ENCODE data around the gene PON3. TPM values are rescaled to one million over a fixed set of nuclear protein-coding genes. Genes with fewer than 3 reads are reported as not detected.
A peak's percentile ranks its signal among the peaks of the same experiment; 100 is the strongest.

PON3 gene
- total RNA-seq, 1 donor from 2014 or later: 36.4 TPM

DNA sequence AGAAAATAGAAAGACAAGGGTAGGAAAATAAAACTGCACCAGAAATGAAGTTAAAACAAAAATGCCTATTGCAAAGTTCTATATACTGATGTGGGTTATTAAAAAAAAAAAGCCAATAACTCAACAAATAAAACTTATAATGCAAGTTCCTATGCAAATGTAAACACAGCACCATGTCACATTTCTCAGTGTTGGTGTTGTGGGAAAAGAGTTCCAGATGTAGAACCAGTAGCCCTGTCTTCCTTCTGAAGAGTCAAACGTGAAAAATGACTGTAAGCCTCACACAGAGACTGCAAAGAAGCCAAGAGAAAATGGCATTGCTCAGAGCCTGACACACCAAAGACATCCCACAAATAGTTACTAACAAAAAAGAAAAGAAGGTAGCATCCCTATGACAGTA lies 28.5 kb upstream of the PON3 start:
- no peak for DNase-seq
- H3K4me1 ChIP-seq: peaks cover 8% of the 10 kb centered on the region
- H3K4me3 ChIP-seq: no peak overlapping the region
- no peak overlapping the region for H3K27ac ChIP-seq
- no peaks in the 10 kb centered on the region for H3K36me3 ChIP-seq
- intact Hi-C loops (cut with DNase I): no loop called here
- no peaks in the 10 kb centered on the region for H3K27me3 ChIP-seq
- no peaks in the 10 kb centered on the region for H3K9me3 ChIP-seq
- TF ChIP-seq, protein P1, sequence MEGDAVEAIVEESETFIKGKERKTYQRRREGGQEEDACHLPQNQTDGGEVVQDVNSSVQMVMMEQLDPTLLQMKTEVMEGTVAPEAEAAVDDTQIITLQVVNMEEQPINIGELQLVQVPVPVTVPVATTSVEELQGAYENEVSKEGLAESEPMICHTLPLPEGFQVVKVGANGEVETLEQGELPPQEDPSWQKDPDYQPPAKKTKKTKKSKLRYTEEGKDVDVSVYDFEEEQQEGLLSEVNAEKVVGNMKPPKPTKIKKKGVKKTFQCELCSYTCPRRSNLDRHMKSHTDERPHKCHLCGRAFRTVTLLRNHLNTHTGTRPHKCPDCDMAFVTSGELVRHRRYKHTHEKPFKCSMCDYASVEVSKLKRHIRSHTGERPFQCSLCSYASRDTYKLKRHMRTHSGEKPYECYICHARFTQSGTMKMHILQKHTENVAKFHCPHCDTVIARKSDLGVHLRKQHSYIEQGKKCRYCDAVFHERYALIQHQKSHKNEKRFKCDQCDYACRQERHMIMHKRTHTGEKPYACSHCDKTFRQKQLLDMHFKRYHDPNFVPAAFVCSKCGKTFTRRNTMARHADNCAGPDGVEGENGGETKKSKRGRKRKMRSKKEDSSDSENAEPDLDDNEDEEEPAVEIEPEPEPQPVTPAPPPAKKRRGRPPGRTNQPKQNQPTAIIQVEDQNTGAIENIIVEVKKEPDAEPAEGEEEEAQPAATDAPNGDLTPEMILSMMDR (IDR thresholded peaks at IDR 0.05): no peak
- ATAC-seq: no peak

DNA sequence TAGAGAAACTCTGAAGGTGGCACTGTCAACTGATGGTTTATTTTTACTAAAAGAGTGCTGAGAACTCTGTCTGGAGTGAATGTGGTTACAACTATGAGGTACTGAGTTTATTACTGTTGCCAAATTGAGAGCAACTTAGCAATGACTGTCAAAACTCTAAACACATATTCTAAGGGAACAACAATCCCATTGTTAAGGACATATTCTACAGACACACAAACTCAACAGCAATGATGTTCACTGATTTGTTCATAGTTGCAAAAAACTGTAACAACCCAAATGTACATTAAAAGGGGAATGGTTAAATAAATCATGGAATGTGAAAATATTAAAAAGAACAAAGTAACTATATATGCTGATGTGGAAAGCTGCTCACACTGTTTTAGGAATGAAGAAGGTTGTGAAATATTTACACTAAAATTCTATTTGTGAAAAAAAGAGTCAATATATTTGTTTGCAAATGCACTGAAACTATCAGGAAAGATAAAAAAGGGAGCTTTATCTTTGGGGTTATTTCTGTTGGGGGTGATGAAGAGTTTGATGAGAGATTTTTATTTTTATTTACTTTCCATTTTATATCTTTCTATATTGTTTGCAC lies 25.8 kb upstream of the PON3 start:
- ATAC-seq: no peak
- Histone ChIP-seq H3K27ac (no peak overlapping the region), H3K36me3 (no peaks in the 10 kb centered on the region), H3K9me3 (no peaks in the 10 kb centered on the region), H3K4me1 (peaks cover 13% of the 10 kb centered on the region), H3K4me3 (no peak overlapping the region), H3K27me3 (no peaks in the 10 kb centered on the region)
- DNase-seq: no peak
- intact Hi-C loops (cut with DNase I): no loop called here
- TF ChIP-seq, protein P1 (IDR thresholded peaks at IDR 0.05): no peak

DNA sequence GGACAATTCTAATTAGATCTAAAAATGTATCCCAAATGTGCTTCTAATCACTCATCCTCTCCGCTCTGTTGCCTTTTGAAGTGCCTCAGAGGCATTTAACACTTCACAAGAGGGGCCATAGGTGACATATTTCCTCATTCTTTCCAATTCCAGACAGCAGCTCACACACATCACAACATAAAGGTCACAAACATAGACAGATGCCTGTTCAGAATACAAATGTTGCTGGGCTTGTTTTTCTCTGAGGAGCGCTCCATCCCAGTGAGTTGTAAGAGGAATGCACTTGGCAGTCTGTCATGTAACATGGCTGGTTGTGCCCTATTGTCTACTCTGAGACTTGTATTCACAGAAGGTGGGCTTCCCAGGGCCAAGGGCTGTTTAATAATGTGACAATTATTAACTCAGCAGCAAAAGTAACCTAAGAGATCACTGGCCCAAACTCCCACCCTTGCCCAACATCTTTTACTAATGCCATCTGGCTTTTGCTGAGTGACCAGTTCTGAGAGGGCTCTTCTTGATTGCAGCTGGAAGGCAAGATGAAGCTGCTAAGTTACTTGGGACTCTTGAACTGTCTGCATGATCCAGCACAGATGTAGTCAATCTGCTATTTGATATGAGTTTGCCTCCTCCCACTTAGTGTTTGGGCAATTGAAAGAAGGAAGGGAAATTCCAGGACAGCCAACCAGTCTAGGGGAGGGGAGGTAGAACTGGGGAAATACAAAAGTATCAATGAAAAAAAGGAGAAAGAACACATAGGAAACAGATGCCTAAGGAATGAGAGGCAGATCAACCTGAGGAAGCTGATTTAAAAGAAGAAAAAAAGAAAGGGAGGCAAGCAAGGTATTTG lies 25.0 kb upstream of the PON3 start:
- intact Hi-C loops (cut with DNase I): no loop called here
- peak overlapping the region; percentile 17 for H3K27ac ChIP-seq
- H3K4me1 ChIP-seq: peaks cover 13% of the 10 kb centered on the region
- H3K9me3 ChIP-seq: no peaks in the 10 kb centered on the region
- H3K27me3 ChIP-seq: no peaks in the 10 kb centered on the region
- peaks cover 3% of the 10 kb centered on the region for H3K36me3 ChIP-seq
- DNase-seq (no peak), ATAC-seq (peak; percentile 73)
- TF ChIP-seq, protein P1 (IDR thresholded peaks at IDR 0.05): no peak
- no peak overlapping the region for H3K4me3 ChIP-seq

DNA sequence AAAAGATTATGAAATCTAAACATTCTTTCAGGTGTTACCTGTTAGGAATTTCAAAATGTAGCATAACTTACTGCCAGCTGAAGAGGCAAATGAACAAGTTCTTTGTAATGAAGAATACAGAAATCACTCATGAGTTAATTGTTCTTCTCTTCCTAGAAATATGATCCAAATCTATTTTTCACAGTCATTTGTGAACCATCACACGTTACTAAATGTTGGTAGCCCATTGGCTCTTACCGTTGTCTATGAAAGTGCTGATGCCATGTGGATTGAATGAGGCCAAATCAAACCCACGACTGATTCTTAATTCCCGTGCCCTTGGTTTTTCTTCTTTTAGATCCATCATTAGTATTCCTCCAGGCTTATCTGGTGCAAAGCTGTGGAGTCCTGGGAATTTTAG lies 15.9 kb upstream of the PON3 start:
- Histone ChIP-seq H3K27me3 (no peaks in the 10 kb centered on the region), H3K4me1 (no peaks in the 10 kb centered on the region), H3K27ac (no peak overlapping the region), H3K9me3 (no peaks in the 10 kb centered on the region), H3K4me3 (no peak overlapping the region), H3K36me3 (peaks cover 70% of the 10 kb centered on the region)
- TF ChIP-seq, protein P1 (IDR thresholded peaks at IDR 0.05): no peak
- intact Hi-C loops (cut with DNase I): no loop called here
- DNase-seq (no peak), ATAC-seq (no peak)

DNA sequence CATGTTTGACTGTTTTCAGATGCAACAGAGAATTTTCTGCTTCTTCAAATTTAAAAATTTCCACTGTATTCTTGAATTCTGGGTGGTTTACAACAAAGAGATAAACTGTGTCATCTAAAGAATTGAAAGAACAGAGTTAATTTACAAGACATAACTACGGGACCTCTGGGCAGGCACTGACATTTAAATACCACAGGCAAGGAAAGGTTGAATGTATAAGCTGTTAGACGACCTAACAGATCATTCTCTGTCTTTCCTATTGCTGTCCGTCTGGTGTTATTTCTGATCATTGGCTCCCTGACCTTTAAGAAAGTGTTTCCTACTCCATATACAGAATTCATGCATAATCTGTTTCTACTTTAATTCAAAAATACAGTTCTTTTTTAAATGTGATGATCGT lies 15.5 kb upstream of the PON3 start:
- DNase-seq: no peak
- H3K27ac ChIP-seq: no peak overlapping the region
- TF ChIP-seq, protein P1 (IDR thresholded peaks at IDR 0.05): no peak
- H3K9me3 ChIP-seq: no peaks in the 10 kb centered on the region
- H3K36me3 ChIP-seq: peaks cover 70% of the 10 kb centered on the region
- no peak overlapping the region for H3K4me3 ChIP-seq
- intact Hi-C loops (cut with DNase I): no loop called here
- H3K4me1 ChIP-seq: no peaks in the 10 kb centered on the region
- ATAC-seq: no peak
- no peaks in the 10 kb centered on the region for H3K27me3 ChIP-seq
